ENCODE data around the gene CDKN2C. TPM values are rescaled to one million over a fixed set of nuclear protein-coding genes. Genes with fewer than 3 reads are reported as not detected.
A peak's percentile ranks its signal among the peaks of the same experiment; 100 is the strongest.

CDKN2C gene
- total and polyA plus RNA-seq, 2 donors (not counting 1 experiment from before 2014, with no cell fraction given): 24.4 to 31.5 TPM

- H3K36me3 ChIP-seq (ENCODE audit: control insufficient read depth, insufficient read depth, low read length): no peaks in the 10 kb centered on the region
- no peaks in the 10 kb centered on the region for H4K20me1 ChIP-seq (ENCODE audit: control insufficient read depth, extremely low read depth, insufficient read depth, low read length)
- TF ChIP-seq EZH2 (IDR thresholded peaks at IDR 0.05; ENCODE audit: low read length, missing control alignments) (no peak), CTCF (conservative IDR thresholded peaks at IDR 0.05 in 1 of 2, IDR thresholded peaks at IDR 0.05 in 1 of 2; ENCODE audit: low read depth in 1 of 2, low read length in 2 of 2) (no peak)
- H3K27ac ChIP-seq (ENCODE audit: insufficient read depth, low read length): no peak overlapping the region
- H3K9ac ChIP-seq (ENCODE audit: insufficient read depth, low read length): no peak overlapping the region
- H3K27me3 ChIP-seq (ENCODE audit: control insufficient read depth, insufficient read depth, low read length): no peaks in the 10 kb centered on the region
- H3K9me3 ChIP-seq (ENCODE audit: control insufficient read depth, insufficient read depth, low read depth, low read length): no peaks in the 10 kb centered on the region
- H3K4me3 ChIP-seq (replicated peaks in 1 of 4; ENCODE audit: control extremely low read depth in 1 of 4, insufficient read depth in 1 of 4, low read depth in 3 of 4, low read length in 4 of 4): no peak overlapping the region
- H2AFZ ChIP-seq (ENCODE audit: low read length): no peak overlapping the region
- no peak overlapping the region for H3K4me2 ChIP-seq (ENCODE audit: extremely low read depth, insufficient read depth, low read length)
- no peaks in the 10 kb centered on the region for H3K4me1 ChIP-seq (ENCODE audit: control insufficient read depth, extremely low read depth, insufficient read depth, low read length)
- H3K79me2 ChIP-seq (ENCODE audit: control insufficient read depth, insufficient read depth, low read length): peaks cover 31% of the 10 kb centered on the region
- no peak for DNase-seq (ENCODE audit: low read depth in 2 of 2)
These were observed 46.5 kb upstream of the CDKN2C start for GRCh38 chr1:50923564-50923963.

GRCh38 chr1:50929376-50929958 lies 40.6 kb upstream of the CDKN2C start:
- TF ChIP-seq EZH2 (IDR thresholded peaks at IDR 0.05; ENCODE audit: low read length, missing control alignments) (no peak), CTCF (conservative IDR thresholded peaks at IDR 0.05 in 1 of 2, IDR thresholded peaks at IDR 0.05 in 1 of 2; ENCODE audit: low read depth in 1 of 2, low read length in 2 of 2) (peak in 1 of 2 donors; percentile 39)
- Histone ChIP-seq H3K4me1 (ENCODE audit: control insufficient read depth, extremely low read depth, insufficient read depth, low read length) (no peaks in the 10 kb centered on the region), H3K27ac (ENCODE audit: insufficient read depth, low read length) (no peak overlapping the region), H3K79me2 (ENCODE audit: control insufficient read depth, insufficient read depth, low read length) (peaks cover 12% of the 10 kb centered on the region), H2AFZ (ENCODE audit: low read length) (no peak overlapping the region), H3K4me3 (replicated peaks in 1 of 4; ENCODE audit: control extremely low read depth in 1 of 4, insufficient read depth in 1 of 4, low read depth in 3 of 4, low read length in 4 of 4) (no peak overlapping the region), H3K4me2 (ENCODE audit: extremely low read depth, insufficient read depth, low read length) (no peak overlapping the region), H4K20me1 (ENCODE audit: control insufficient read depth, extremely low read depth, insufficient read depth, low read length) (no peaks in the 10 kb centered on the region), H3K36me3 (ENCODE audit: control insufficient read depth, insufficient read depth, low read length) (no peaks in the 10 kb centered on the region), H3K27me3 (ENCODE audit: control insufficient read depth, insufficient read depth, low read length) (no peaks in the 10 kb centered on the region), H3K9ac (ENCODE audit: insufficient read depth, low read length) (no peak overlapping the region), H3K9me3 (ENCODE audit: control insufficient read depth, insufficient read depth, low read depth, low read length) (no peaks in the 10 kb centered on the region)
- DNase-seq (ENCODE audit: low read depth in 2 of 2): peak; percentile 39 to 72

GRCh38 chr1:50930193-50930592 lies 39.9 kb upstream of the CDKN2C start:
- Histone ChIP-seq H3K79me2 (ENCODE audit: control insufficient read depth, insufficient read depth, low read length) (peaks cover 9% of the 10 kb centered on the region), H2AFZ (ENCODE audit: low read length) (no peak overlapping the region), H3K9me3 (ENCODE audit: control insufficient read depth, insufficient read depth, low read depth, low read length) (no peaks in the 10 kb centered on the region), H3K9ac (ENCODE audit: insufficient read depth, low read length) (no peak overlapping the region), H4K20me1 (ENCODE audit: control insufficient read depth, extremely low read depth, insufficient read depth, low read length) (no peaks in the 10 kb centered on the region), H3K36me3 (ENCODE audit: control insufficient read depth, insufficient read depth, low read length) (no peaks in the 10 kb centered on the region), H3K27me3 (ENCODE audit: control insufficient read depth, insufficient read depth, low read length) (no peaks in the 10 kb centered on the region), H3K4me2 (ENCODE audit: extremely low read depth, insufficient read depth, low read length) (no peak overlapping the region), H3K4me3 (replicated peaks in 1 of 4; ENCODE audit: control extremely low read depth in 1 of 4, insufficient read depth in 1 of 4, low read depth in 3 of 4, low read length in 4 of 4) (no peak overlapping the region), H3K4me1 (ENCODE audit: control insufficient read depth, extremely low read depth, insufficient read depth, low read length) (no peaks in the 10 kb centered on the region), H3K27ac (ENCODE audit: insufficient read depth, low read length) (no peak overlapping the region)
- no peak for DNase-seq (ENCODE audit: low read depth in 2 of 2)
- no peak for TF ChIP-seq EZH2 (IDR thresholded peaks at IDR 0.05; ENCODE audit: low read length, missing control alignments)
- no peak for TF ChIP-seq CTCF (conservative IDR thresholded peaks at IDR 0.05 in 1 of 2, IDR thresholded peaks at IDR 0.05 in 1 of 2; ENCODE audit: low read depth in 1 of 2, low read length in 2 of 2)
